ENCODE results near the gene HSPBAP1. TPM values are rescaled to one million over a fixed set of nuclear protein-coding genes. Genes with fewer than 3 reads are reported as not detected.
A peak's percentile ranks its signal among the peaks of the same experiment; 100 is the strongest.

HSPBAP1 gene
- 18.6 TPM for total RNA-seq (ENCODE audit: unreplicated experiment)
- long read RNA-seq, transcript HSPBAP1-201 (8 exons, 1,953 nt) = major isoform, 6 of 9 reads
- long read RNA-seq, partial matches to known transcripts = 0 of 9 reads
- long read RNA-seq, other reads (novel, unspliced or antisense) = 3 of 9 reads

GRCh38 chr3:122793568-122794416, at the start of gene HSPBAP1:
Gene HSPBAP1 (minus strand): TSS chr3:122793831. CDS start chr3:122793680, 151 bp downstream.
- H3K4me3 Mint-ChIP-seq (ENCODE audit: unreplicated experiment) = no peak within 1 kb of the TSS
- DNase-seq = peak; percentile 94

GRCh38 chr3:122835590-122835989, 42.0 kb upstream of the HSPBAP1 start:
- no peak for DNase-seq
- Mint-ChIP-seq H3K27me3 (ENCODE audit: unreplicated experiment) (no peaks in the 10 kb centered on the region), H3K4me3 (ENCODE audit: unreplicated experiment) (no peak overlapping the region), H3K4me1 (ENCODE audit: low read depth, unreplicated experiment) (no peaks in the 10 kb centered on the region), H3K9me3 (ENCODE audit: unreplicated experiment) (no peaks in the 10 kb centered on the region), H3K36me3 (ENCODE audit: unreplicated experiment) (no peaks in the 10 kb centered on the region), H3K27ac (ENCODE audit: unreplicated experiment) (no peak overlapping the region)
- TF ChIP-seq CTCF (IDR thresholded peaks at IDR 0.05; ENCODE audit: partially characterized antibody, unreplicated experiment) = no peak

More at GRCh38 chr3:122793568-122794416, at the start of gene HSPBAP1:
- Mint-ChIP-seq H3K27me3 (ENCODE audit: unreplicated experiment) (peaks cover 2% of the 10 kb centered on the region), H3K4me1 (ENCODE audit: low read depth, unreplicated experiment) (peaks cover 7% of the 10 kb centered on the region), H3K36me3 (ENCODE audit: unreplicated experiment) (no peaks in the 10 kb centered on the region), H3K9me3 (ENCODE audit: unreplicated experiment) (peaks cover 2% of the 10 kb centered on the region), H3K27ac (ENCODE audit: unreplicated experiment) (peak within 1 kb of the TSS; percentile 91)
- no peak for TF ChIP-seq CTCF (IDR thresholded peaks at IDR 0.05; ENCODE audit: partially characterized antibody, unreplicated experiment)

GRCh38 chr3:122828281-122828680, 34.6 kb upstream of the HSPBAP1 start:
- Mint-ChIP-seq H3K9me3 (ENCODE audit: unreplicated experiment) (no peaks in the 10 kb centered on the region), H3K27me3 (ENCODE audit: unreplicated experiment) (peaks cover 2% of the 10 kb centered on the region), H3K27ac (ENCODE audit: unreplicated experiment) (no peak overlapping the region), H3K4me3 (ENCODE audit: unreplicated experiment) (no peak overlapping the region), H3K4me1 (ENCODE audit: low read depth, unreplicated experiment) (no peaks in the 10 kb centered on the region), H3K36me3 (ENCODE audit: unreplicated experiment) (no peaks in the 10 kb centered on the region)
- TF ChIP-seq CTCF (IDR thresholded peaks at IDR 0.05; ENCODE audit: partially characterized antibody, unreplicated experiment) = no peak
- no peak for DNase-seq

GRCh38 chr3:122826278-122826677, 32.6 kb upstream of the HSPBAP1 start:
- Mint-ChIP-seq H3K36me3 (ENCODE audit: unreplicated experiment) (no peaks in the 10 kb centered on the region), H3K4me3 (ENCODE audit: unreplicated experiment) (no peak overlapping the region), H3K9me3 (ENCODE audit: unreplicated experiment) (no peaks in the 10 kb centered on the region), H3K27ac (ENCODE audit: unreplicated experiment) (no peak overlapping the region), H3K4me1 (ENCODE audit: low read depth, unreplicated experiment) (no peaks in the 10 kb centered on the region), H3K27me3 (ENCODE audit: unreplicated experiment) (peaks cover 2% of the 10 kb centered on the region)
- TF ChIP-seq CTCF (IDR thresholded peaks at IDR 0.05; ENCODE audit: partially characterized antibody, unreplicated experiment) = no peak
- DNase-seq = no peak

GRCh38 chr3:122825460-122825859, 31.8 kb upstream of the HSPBAP1 start:
- no peak for DNase-seq
- no peak overlapping the region for H3K27ac Mint-ChIP-seq (ENCODE audit: unreplicated experiment)
- no peaks in the 10 kb centered on the region for H3K4me1 Mint-ChIP-seq (ENCODE audit: low read depth, unreplicated experiment)
- H3K27me3 Mint-ChIP-seq (ENCODE audit: unreplicated experiment) = peaks cover 2% of the 10 kb centered on the region
- peaks cover 4% of the 10 kb centered on the region for H3K36me3 Mint-ChIP-seq (ENCODE audit: unreplicated experiment)
- H3K4me3 Mint-ChIP-seq (ENCODE audit: unreplicated experiment) = no peak overlapping the region
- no peaks in the 10 kb centered on the region for H3K9me3 Mint-ChIP-seq (ENCODE audit: unreplicated experiment)
- TF ChIP-seq CTCF (IDR thresholded peaks at IDR 0.05; ENCODE audit: partially characterized antibody, unreplicated experiment) = no peak
